H1 (cell line): Measurements from ENCODE around the gene CFAP100. TPM values are rescaled to one million over a fixed set of nuclear protein-coding genes. Genes with fewer than 3 reads are reported as not detected.

Experiments
- CTCF ChIA-PET: fragments of 300-600 bp; sonication (Branson Sonifier 250); formaldehyde crosslinking; loops from one replicate; lab custom pipeline; 2021; ENCODE audit not compliant: partially characterized antibody; lab: Charles Lee
- POLR2A ChIA-PET: fragments of 300-600 bp; sonication (Branson Sonifier 250); formaldehyde crosslinking; loops from one replicate; lab custom pipeline; 2021; ENCODE audit warnings: inconsistent platforms; ENCODE audit not compliant: partially characterized antibody; lab: Charles Lee
- DNase-seq, 2 experiments: peaks; one replicate each; pipeline versions ENCODE4 v3.0.0 to v3.0.0-alpha.2; 2010 to 2022; ENCODE audit warnings: low spot score in 2 of 2, low read depth in 1 of 2, mixed read lengths in 1 of 2
- FAIRE-seq: peaks from 2 replicates; lab custom pipeline; 2011; peaks lifted over from hg19 to GRCh38; lab: Jason Lieb, UNC
- H2AFZ ChIP-seq: 2 replicates; pipeline ENCODE4 v1.8.1; 2012; ENCODE audit warnings: low read length, inconsistent platforms
- H2AK5ac ChIP-seq: 2 replicates; pipeline ENCODE4 v1.6.1; 2013; ENCODE audit warnings: low read depth, low read length
- H2BK120ac ChIP-seq: replicated peaks from 2 replicates; pipeline ENCODE3; 2013; ENCODE audit warnings: low read depth, low read length, inconsistent platforms
- H2BK12ac ChIP-seq: 2 replicates; pipeline ENCODE4 v1.6.1; 2013; ENCODE audit warnings: low read depth, low read length
- H2BK15ac ChIP-seq: 2 replicates; pipeline ENCODE4 v1.6.1; 2013; ENCODE audit warnings: low read length
- H2BK20ac ChIP-seq: 2 replicates; pipeline ENCODE4 v1.6.1; 2013; ENCODE audit warnings: low read length
- H2BK5ac ChIP-seq: 2 replicates; pipeline ENCODE4 v1.6.1; 2013; ENCODE audit warnings: low read depth, low read length
- H3K14ac ChIP-seq: 2 replicates; pipeline ENCODE4 v1.6.1; 2013; ENCODE audit warnings: inconsistent platforms; ENCODE audit not compliant: insufficient read length
- H3K18ac ChIP-seq: 2 replicates; pipeline ENCODE4 v1.6.1; 2013; ENCODE audit warnings: low read length; ENCODE audit errors: extremely low read depth
- H3K23ac ChIP-seq: 2 replicates; pipeline ENCODE4 v1.6.1; 2013; ENCODE audit warnings: inconsistent platforms; ENCODE audit not compliant: insufficient read length
- H3K23me2 ChIP-seq: 2 replicates; pipeline ENCODE4 v1.6.1; 2013; ENCODE audit warnings: low read depth, low read length
- H3K27ac ChIP-seq: 2 replicates; pipeline ENCODE4 v1.6.1; 2011; ENCODE audit warnings: low read depth, low read length, inconsistent platforms
- H3K27me3 ChIP-seq, 4 experiments: replicated peaks in 1 of 4; 1 replicate in 1 of 4; 2 replicates in 3 of 4; pipeline versions ENCODE4 v1.6.1 to v1.8.1; 2011 to 2013; ENCODE audit warnings: low read length in 3 of 4, mild to moderate bottlenecking in 3 of 4, inconsistent platforms in 2 of 4, mixed read lengths in 2 of 4, moderate library complexity in 1 of 4; ENCODE audit not compliant: control insufficient read depth in 3 of 4, insufficient read depth in 3 of 4; ENCODE audit errors: extremely low read depth in 1 of 4
- H3K36me3 ChIP-seq, 4 experiments: 2 replicates each; pipeline versions ENCODE4 v1.6.1 to v1.8.1; 2011 to 2013; ENCODE audit warnings: mild to moderate bottlenecking in 4 of 4, low read length in 3 of 4, moderate library complexity in 2 of 4, control low read depth in 1 of 4, inconsistent platforms in 1 of 4; ENCODE audit not compliant: insufficient read depth in 4 of 4, control insufficient read depth in 2 of 4
- H3K4ac ChIP-seq: replicated peaks from 2 replicates; pipeline ENCODE3; 2013; ENCODE audit warnings: low read length, low read depth, mixed read lengths, inconsistent platforms; ENCODE audit not compliant: insufficient read length
- H3K4me1 ChIP-seq, 4 experiments: replicated peaks in 1 of 4; 1 replicate in 1 of 4; 2 replicates in 3 of 4; pipeline versions ENCODE4 v1.6.1 to v1.8.1; 2011 to 2013; ENCODE audit warnings: low read length in 3 of 4, inconsistent platforms in 2 of 4, mixed read lengths in 1 of 4; ENCODE audit not compliant: insufficient read depth in 4 of 4, control insufficient read depth in 3 of 4
- H3K4me2 ChIP-seq, 2 experiments: 2 replicates each; pipeline versions ENCODE4 v1.6.1 to v1.8.1; 2011 to 2013; ENCODE audit warnings: low read depth in 2 of 2, low read length in 2 of 2, control low read depth in 1 of 2, inconsistent platforms in 1 of 2, mild to moderate bottlenecking in 1 of 2; ENCODE audit not compliant: insufficient read depth in 1 of 2
- H3K4me3 ChIP-seq, 4 experiments: fragments of 200-600, 300-600 bp in 1 of 4; sonication (generic), shearing (Covaris generic), sonication (Bioruptor Twin) in 1 of 4; 2 replicates each; pipeline versions ENCODE4 v1.5.1 to v1.8.1; 2011 to 2016; ENCODE audit warnings: low read length in 4 of 4, low read depth in 3 of 4, control low read depth in 2 of 4, inconsistent platforms in 2 of 4, mild to moderate bottlenecking in 2 of 4, mixed read lengths in 1 of 4, moderate library complexity in 1 of 4; ENCODE audit not compliant: insufficient read depth in 2 of 4; ENCODE audit errors: extremely low read depth in 1 of 4
- H3K56ac ChIP-seq: replicated peaks from 2 replicates; pipeline ENCODE3; 2013; ENCODE audit warnings: low read depth, mild to moderate bottlenecking, mixed read lengths, low read length, inconsistent platforms; ENCODE audit not compliant: insufficient read length
- H3K79me1 ChIP-seq: 2 replicates; pipeline ENCODE4 v1.6.1; 2013; ENCODE audit warnings: low read depth, low read length, control low read depth
- H3K79me2 ChIP-seq, 2 experiments: 2 replicates each; pipeline versions ENCODE4 v1.6.1 to v1.8.1; 2012 to 2013; ENCODE audit warnings: low read length in 2 of 2, mild to moderate bottlenecking in 2 of 2, inconsistent platforms in 1 of 2; ENCODE audit not compliant: insufficient read depth in 2 of 2, control insufficient read depth in 1 of 2
- H3K9ac ChIP-seq, 4 experiments: replicated peaks in 1 of 4; 1 replicate in 1 of 4; 2 replicates in 3 of 4; pipeline versions ENCODE4 v1.6.1 to v1.8.1; 2011 to 2013; ENCODE audit warnings: low read depth in 3 of 4, low read length in 3 of 4, control low read depth in 2 of 4, mild to moderate bottlenecking in 2 of 4, moderate library complexity in 2 of 4, inconsistent platforms in 1 of 4; ENCODE audit errors: extremely low read depth in 1 of 4
- H3K9me3 ChIP-seq, 2 experiments: 2 replicates each; pipeline versions ENCODE4 v1.6.1 to v1.8.1; 2012 to 2013; ENCODE audit warnings: mild to moderate bottlenecking in 2 of 2, moderate library complexity in 2 of 2, control low read depth in 1 of 2, inconsistent platforms in 1 of 2, low read depth in 1 of 2, low read length in 1 of 2, mixed read lengths in 1 of 2; ENCODE audit not compliant: insufficient read depth in 2 of 2
- H4K20me1 ChIP-seq, 2 experiments: replicated peaks in 1 of 2; 2 replicates each; pipeline versions ENCODE3 to v1.8.1; 2011 to 2013; ENCODE audit warnings: inconsistent platforms in 2 of 2, low read length in 2 of 2, mild to moderate bottlenecking in 1 of 2; ENCODE audit not compliant: insufficient read depth in 2 of 2, control insufficient read depth in 1 of 2
- H4K5ac ChIP-seq: 2 replicates; pipeline ENCODE4 v1.6.1; 2013; ENCODE audit warnings: low read length, low read depth, mixed read lengths, inconsistent platforms; ENCODE audit not compliant: insufficient read length
- H4K8ac ChIP-seq: 2 replicates; pipeline ENCODE4 v1.8.0; 2013; ENCODE audit warnings: mild to moderate bottlenecking, moderate library complexity, low read length, inconsistent platforms; ENCODE audit not compliant: insufficient read depth; ENCODE audit errors: extremely low read depth
- H4K91ac ChIP-seq: replicated peaks from 2 replicates; pipeline ENCODE3; 2013; ENCODE audit warnings: low read length, mixed read lengths, inconsistent platforms; ENCODE audit not compliant: insufficient read length
- CEBPB ChIP-seq: IDR thresholded peaks from 2 replicates; pipeline ENCODE4 v1.6.1; 2012; ENCODE audit warnings: low read depth, low read length
- PHF8 ChIP-seq: fragments of 200-600 bp; sonication (generic); conservative IDR thresholded peaks from 2 replicates; pipeline ENCODE4 v1.7.1; 2012; ENCODE audit warnings: low read depth, mild to moderate bottlenecking, inconsistent platforms, low read length, moderate library complexity
- POLR2AphosphoS5 ChIP-seq: IDR thresholded peaks from 2 replicates; pipeline ENCODE4 v1.6.1; 2011; ENCODE audit warnings: low read depth, low read length
- WGBS, 2 experiments: shearing (Covaris generic) in 1 of 2; methylation state at CpG; one replicate each; pipeline versions ENCODE4 v1.1.6 to v1.1.7; 2013 to 2015; ENCODE audit warnings: low lambda C conversion rate in 2 of 2, mixed read lengths in 2 of 2, inconsistent platforms in 1 of 2, low coverage in 1 of 2, missing lambda C conversion rate in 1 of 2; ENCODE audit not compliant: insufficient replicate concordance in 2 of 2, insufficient coverage in 1 of 2, insufficient read length in 1 of 2; ENCODE audit errors: extremely low coverage in 1 of 2, missing lambda C conversion rate in 1 of 2; 5-methylcytosine and 5-hydroxymethylcytosine counted together
- polyA plus RNA-seq, 7 experiments: library from polyadenylated mRNA; depleted of rRNA in 3 of 7; stranded (reverse) in 5 of 7; unstranded in 2 of 7; fragments of >200 nt in 5 of 7; fragments of 200-250 nt in 2 of 7; gene quantifications; 1 replicate in 5 of 7; 2 replicates in 1 of 7; 4 replicates in 1 of 7; pipeline versions ENCODE4 v1.2.1 to v1.2.3, GENCODE V29; 2011 to 2013; ENCODE audit warnings: missing spikeins in 2 of 7, mixed read lengths in 2 of 7
- total RNA-seq: library from RNA; stranded (reverse); fragmentation: NEBNext Ultra II Directional; extraction: Animal tissue kit (Norgen Biotek cat#: 25700); gene quantifications from 2 replicates; pipeline ENCODE4 v1.2.1, GENCODE V29; 2021

Gene CFAP100
- total and polyA plus RNA-seq, 2 of the 8 experiments (the other 6 are each of a cell fraction or from before 2014, with no cell fraction given), result 0.17 TPM; not detected in 1

GRCh38 chr3:126472277-126473006 lies 77.7 kb downstream of the CFAP100 start:
- no peak overlapping the region for H3K14ac ChIP-seq
- H2BK5ac ChIP-seq, result no peak overlapping the region
- H3K27me3 ChIP-seq, result no peaks in the 10 kb centered on the region
- ChIA-PET POLR2A (interaction anchor here (1.0 to 3.4 kb wide), 9 partner anchors 10 to 55 kb away, joined by 3 to 20 read pairs (median 4); no protein-coding TSS in a partner anchor), CTCF (interaction anchor here (0.7 to 1.5 kb wide), 8 partner anchors 10 to 603 kb away, joined by 3 to 6 read pairs (median 3); no protein-coding TSS in a partner anchor)
- peaks cover 16 to 44% (median 26%) of the 10 kb centered on the region in 4 experiments; a peak in 7 of 8 replicates for H3K36me3 ChIP-seq
- FAIRE-seq (no peak), DNase-seq (no peak)
- peaks cover 9 to 22% (median 14%) of the 10 kb centered on the region in 4 experiments; a peak in 6 of 7 replicates for H3K4me1 ChIP-seq
- peak overlapping the region in 1 of 4 experiments; percentile 13; a peak in 1 of 8 replicates for H3K4me3 ChIP-seq
- peak overlapping the region; percentile 39 to 92; a peak in 2 of 4 replicates for H3K4me2 ChIP-seq
- no peak overlapping the region for H3K18ac ChIP-seq
- no peak overlapping the region for H2BK12ac ChIP-seq
- H3K9me3 ChIP-seq, result no peaks in the 10 kb centered on the region
- no peak overlapping the region for H3K56ac ChIP-seq
- no peak overlapping the region for H3K23ac ChIP-seq
- no peak overlapping the region for H2BK15ac ChIP-seq
- no peak overlapping the region for H4K5ac ChIP-seq
- H2BK20ac ChIP-seq, result no peak overlapping the region
- H3K23me2 ChIP-seq, result peaks cover 15% of the 10 kb centered on the region
- peaks cover 19 to 23% of the 10 kb centered on the region in 2 experiments for H4K20me1 ChIP-seq
- no peak overlapping the region for H2AK5ac ChIP-seq
- no peak overlapping the region for H3K9ac ChIP-seq
- H2BK120ac ChIP-seq, result no peak overlapping the region
- H2AFZ ChIP-seq, result no peak overlapping the region
- H3K79me1 ChIP-seq, result peaks cover 14% of the 10 kb centered on the region
- H3K79me2 ChIP-seq, result peaks cover 0 to 52% of the 10 kb centered on the region in 2 experiments; a peak in 2 of 4 replicates
- H4K8ac ChIP-seq, result no peak overlapping the region; the same call in 1 of the 2 replicates
- H3K4ac ChIP-seq, result no peak overlapping the region
- WGBS, 2 experiments, result 77% methylated on average over 8 of the region's 8 CpGs; no CpG with 5 or more reads in 1 of the 2 experiments
- H3K27ac ChIP-seq, result no peak overlapping the region
- H4K91ac ChIP-seq, result no peak overlapping the region
- no peak for TF ChIP-seq PHF8
- TF ChIP-seq POLR2AphosphoS5, result no peak
- TF ChIP-seq CEBPB, result peak; percentile 68; the same call in 1 of the 2 replicates
